GM12878 (cell line): ENCODE measurements around the gene GPR68. TPM values are rescaled to one million over a fixed set of nuclear protein-coding genes. Genes with fewer than 3 reads are reported as not detected.

Experiments
- ATAC-seq: fragments of 200-7000 bp; cut with Tn5 transposase; 3 replicates; pipeline ENCODE4 v1.9.1; 2020; ENCODE audit warnings: mild to moderate bottlenecking, moderate library complexity
- BruUV-seq: library from RNA; stranded (reverse); fragments of 400-500 nt; replicated peaks from 2 replicates; lab custom pipeline; 2021; lab: Mats Ljungman, UMichigan
- CTCF ChIA-PET: fragments of 300-600 bp; sonication (Branson Sonifier 250); formaldehyde crosslinking; extraction: SDS; loops from one replicate; lab custom pipeline; 2021; ENCODE audit warnings: inconsistent platforms; lab: Yijun Ruan, JAX
- POLR2A ChIA-PET: fragments of 350-600 bp; formaldehyde crosslinking; extraction: SDS; loops from one replicate; lab custom pipeline; 2021; ENCODE audit warnings: inconsistent platforms; lab: Charles Lee
- RAD21 ChIA-PET: fragments of 300-600 bp; sonication (Branson Sonifier 250); formaldehyde crosslinking; loops from one replicate; lab custom pipeline; 2023; ENCODE audit warnings: antibody characterized with exemption; ENCODE audit not compliant: unreplicated experiment; lab: Charles Lee
- SMC1A ChIA-PET: fragments of 300-600 bp; sonication (Branson Sonifier 250); formaldehyde crosslinking; loops from one replicate; lab custom pipeline; 2023; ENCODE audit not compliant: unreplicated experiment, uncharacterized antibody; lab: Charles Lee
- DNase-seq: peaks from one replicate; pipeline ENCODE4 v3.0.0-alpha.2; 2011; ENCODE audit warnings: low read depth, low spot score
- FAIRE-seq: peaks from 3 replicates; lab custom pipeline; 2011; peaks lifted over from hg19 to GRCh38; lab: Jason Lieb, UNC
- H2AFZ ChIP-seq: 2 replicates; pipeline ENCODE4 v1.6.0; 2011; ENCODE audit warnings: low read depth, low read length, control low read depth; ENCODE audit not compliant: control insufficient read depth
- H3K27ac ChIP-seq: 2 replicates; pipeline ENCODE4 v1.5.1; 2011; ENCODE audit warnings: control low read depth; ENCODE audit not compliant: control insufficient read depth, insufficient read depth
- H3K27me3 ChIP-seq, 2 experiments: replicated peaks in 1 of 2; 2 replicates each; pipeline versions ENCODE4 v1.6.0 to v1.6.1; 2011; ENCODE audit warnings: low read length in 1 of 2; ENCODE audit not compliant: control insufficient read depth in 2 of 2, insufficient read depth in 2 of 2
- H3K36me3 ChIP-seq, 2 experiments: 2 replicates each; pipeline ENCODE4 v1.5.1; 2011; ENCODE audit warnings: low read length in 1 of 2; ENCODE audit not compliant: control insufficient read depth in 2 of 2, insufficient read depth in 2 of 2
- H3K4me1 ChIP-seq: 2 replicates; pipeline ENCODE4 v1.6.1; 2011; ENCODE audit warnings: mild to moderate bottlenecking, low read length, moderate library complexity, mixed read lengths; ENCODE audit not compliant: control insufficient read depth, insufficient read depth
- H3K4me2 ChIP-seq: 2 replicates; pipeline ENCODE4 v1.6.0; 2011; ENCODE audit warnings: control low read depth; ENCODE audit not compliant: control insufficient read depth, insufficient read depth
- H3K4me3 ChIP-seq: fragments of 200-600 bp; sonication (generic); 2 replicates; pipeline ENCODE4 v1.5.1; 2016
- H3K79me2 ChIP-seq: 2 replicates; pipeline ENCODE4 v1.6.0; 2011; ENCODE audit warnings: low read length; ENCODE audit not compliant: control insufficient read depth, insufficient read depth
- H3K9ac ChIP-seq: 2 replicates; pipeline ENCODE4 v1.8.0; 2011; ENCODE audit warnings: low read length, control low read depth, mixed read lengths; ENCODE audit not compliant: control insufficient read depth, insufficient read depth
- H3K9me3 ChIP-seq: replicated peaks from 3 replicates; pipeline ENCODE4 v1.5.1; 2011; ENCODE audit warnings: mild to moderate bottlenecking, low read length; ENCODE audit not compliant: control insufficient read depth, insufficient read depth
- H4K20me1 ChIP-seq: 2 replicates; pipeline ENCODE4 v1.6.0; 2011; ENCODE audit not compliant: control insufficient read depth, insufficient read depth
- BCLAF1 ChIP-seq: fragments of 450-650 bp; IDR thresholded peaks from 2 replicates; pipeline ENCODE4 v1.6.1; 2017; ENCODE audit warnings: antibody characterized with exemption, mild to moderate bottlenecking, moderate library complexity
- CBX3 ChIP-seq: fragments of 200-600 bp; sonication (generic); IDR thresholded peaks from 2 replicates; pipeline ENCODE4 v1.6.1; 2016; ENCODE audit warnings: low read depth, borderline replicate concordance
- E2F8 ChIP-seq: fragments of 450-650 bp; IDR thresholded peaks from 2 replicates; pipeline ENCODE4 v1.6.1; 2018; ENCODE audit warnings: mild to moderate bottlenecking, low read depth, moderate library complexity; ENCODE audit not compliant: partially characterized antibody
- E4F1 ChIP-seq: fragments of 450-650 bp; IDR thresholded peaks from 2 replicates; pipeline ENCODE4 v1.6.1; 2018; ENCODE audit warnings: borderline replicate concordance, mild to moderate bottlenecking; ENCODE audit not compliant: partially characterized antibody
- ESRRA ChIP-seq: IDR thresholded peaks from 2 replicates; pipeline ENCODE4 v1.6.1; 2012; ENCODE audit warnings: mild to moderate bottlenecking, low read length, improper control_type of control experiment
- GABPA ChIP-seq: IDR thresholded peaks from 2 replicates; pipeline ENCODE4 v1.6.1; 2014; ENCODE audit warnings: antibody characterized with exemption, low read depth, mild to moderate bottlenecking, inconsistent platforms
- HDAC6 ChIP-seq: fragments of 200-600 bp; sonication (generic); IDR thresholded peaks from one replicate; pipeline ENCODE4 v1.8.0; 2017; ENCODE audit warnings: antibody characterized with exemption; ENCODE audit not compliant: unreplicated experiment
- IRF4 ChIP-seq: IDR thresholded peaks from 2 replicates; pipeline ENCODE4 v1.6.1; 2011; ENCODE audit warnings: low read depth, low read length
- MTA3 ChIP-seq: IDR thresholded peaks from 2 replicates; pipeline ENCODE4 v1.6.1; 2012; ENCODE audit warnings: low read length, inconsistent platforms, borderline replicate concordance
- MXI1 ChIP-seq: fragments of 150-350 bp; IDR thresholded peaks from 2 replicates; pipeline ENCODE4 v1.6.1; 2011; ENCODE audit warnings: low read depth, mild to moderate bottlenecking, inconsistent platforms, low read length, improper control_type of control experiment
- PAX8 ChIP-seq: fragments of 450-650 bp; IDR thresholded peaks from 2 replicates; pipeline ENCODE4 v1.6.1; 2017; ENCODE audit warnings: mild to moderate bottlenecking, moderate library complexity
- PML ChIP-seq: IDR thresholded peaks from 2 replicates; pipeline ENCODE4 v1.6.1; 2012; ENCODE audit warnings: low read length, inconsistent platforms
- SUZ12 ChIP-seq: fragments of 200-600 bp; sonication (generic); IDR thresholded peaks from one replicate; pipeline ENCODE4 v1.6.1; 2018; ENCODE audit warnings: antibody characterized with exemption, mild to moderate bottlenecking; ENCODE audit not compliant: unreplicated experiment
- WRNIP1 ChIP-seq: IDR thresholded peaks from 2 replicates; pipeline ENCODE4 v1.6.1; 2011; ENCODE audit warnings: low read depth, low read length, improper control_type of control experiment, borderline replicate concordance
- ZNF274 ChIP-seq: IDR thresholded peaks from one replicate; pipeline ENCODE4 v1.8.0; 2011; ENCODE audit not compliant: insufficient read length, insufficient read depth
- ZNF384 ChIP-seq: IDR thresholded peaks from 2 replicates; pipeline ENCODE4 v1.6.1; 2012; ENCODE audit warnings: low read depth, mild to moderate bottlenecking, low read length, improper control_type of control experiment, borderline replicate concordance
- WGBS: methylation state at CpG from one replicate; pipeline ENCODE4 v1.1.6; 2016; ENCODE audit warnings: low lambda C conversion rate; ENCODE audit not compliant: insufficient replicate concordance, insufficient coverage; ENCODE audit errors: missing lambda C conversion rate; 5-methylcytosine and 5-hydroxymethylcytosine counted together
- in situ Hi-C: fragments of 300-500 bp; cut with MboI; formaldehyde crosslinking; loops from 9 replicates; pipeline ENCODE4 v1.14.3; 2018; ENCODE audit warnings: mixed read lengths
- intact Hi-C: fragments of 100-400 bp; cut with micrococcal nuclease; formaldehyde crosslinking; loops from one replicate; pipeline ENCODE4 v1.14.2; 2022; ENCODE audit not compliant: unreplicated experiment
- polyA plus RNA-seq, 11 experiments: library from polyadenylated mRNA; depleted of rRNA in 4 of 11; unstranded in 6 of 11; stranded (reverse) in 5 of 11; fragments of >200 nt; fragmentation: Nextera tagmentation in 4 of 11; fragmentation: Illumina TruSeq in 1 of 11; extraction: Ambion mirVana in 4 of 11; extraction: Trizol in 1 of 11; gene quantifications; 1 replicate in 1 of 11; 2 replicates in 10 of 11; pipeline versions ENCODE4 v1.2.1 to v1.2.3, GENCODE V29; 2011 to 2016; ENCODE audit warnings: inconsistent platforms in 2 of 11, missing spikeins in 2 of 11, low read depth in 1 of 11
- total RNA-seq, 4 experiments: library from RNA; depleted of rRNA in 3 of 4; stranded (reverse); fragments of >200 nt in 3 of 4; fragmentation: Illumina TruSeq in 1 of 4; extraction: Trizol in 1 of 4; gene quantifications; 2 replicates each; pipeline versions ENCODE4 v1.2.1 to v1.2.3, GENCODE V29; 2013 to 2021

Gene GPR68
- total and polyA plus RNA-seq, 10 of the 15 experiments (the other 5 are each of a cell fraction or from before 2014, with no cell fraction given): 0.06 to 3.4 (median 1.8) TPM

- in situ Hi-C loops: no loop called here
- H3K27ac ChIP-seq: no peak overlapping the region
- SMC1A ChIA-PET: no interaction called here
These were observed 14.4 kb upstream of the GPR68 start for GRCh38 chr14:91258876-91259275.

More at GRCh38 chr14:91258876-91259275, 14.4 kb upstream of the GPR68 start:
- H3K9me3 ChIP-seq: no peaks in the 10 kb centered on the region
- FAIRE-seq (no peak), DNase-seq (no peak), ATAC-seq (no peak)
- H3K4me2 ChIP-seq: no peak overlapping the region
- no peaks in the 10 kb centered on the region for H3K36me3 ChIP-seq
- ChIA-PET CTCF (interaction anchor here (0.5 to 2.0 kb wide), 4 partner anchors 16 to 86 kb away, joined by 3 to 8 read pairs (median 3); no protein-coding TSS in a partner anchor), RAD21 (no interaction called here), POLR2A (no interaction called here)
- no peak overlapping the region for H3K4me3 ChIP-seq
- H3K27me3 ChIP-seq: no peaks in the 10 kb centered on the region; a peak in 1 of 4 replicates
- no peaks in the 10 kb centered on the region for H4K20me1 ChIP-seq
- BruUV-seq: no TSS peak
- no peaks in the 10 kb centered on the region for H3K79me2 ChIP-seq
- intact Hi-C loops: no loop called here
- H3K4me1 ChIP-seq: peaks cover 6% of the 10 kb centered on the region
- no peak overlapping the region for H3K9ac ChIP-seq
- TF ChIP-seq SUZ12 (no peak), ZNF274 (no peak), IRF4 (no peak), HDAC6 (no peak), MTA3 (no peak), WRNIP1 (no peak), PAX8 (no peak), CBX3 (no peak), E4F1 (no peak), ESRRA (no peak), GABPA (no peak), BCLAF1 (no peak), PML (no peak), MXI1 (no peak), E2F8 (no peak), ZNF384 (no peak)
- 53% methylated on average over 3 of the region's 3 CpGs for WGBS
- H2AFZ ChIP-seq: no peak overlapping the region
